GM20000 (cell line): ENCODE data around the gene FOXQ1.

Experiments used
- DNase-seq: peaks from one replicate; pipeline ENCODE4 v3.0.0; 2012; ENCODE audit warnings: low spot score
- CTCF ChIP-seq: IDR thresholded peaks from 2 replicates; pipeline ENCODE4 v1.5.1; 2012; ENCODE audit warnings: mild to moderate bottlenecking, control low read depth; ENCODE audit errors: extremely low read depth, missing control alignments

Gene FOXQ1

GRCh38 chr6:1311400-1312202 lies at the start of gene FOXQ1:
TSS of gene FOXQ1 (plus strand) at chr6:1312098. CDS start at chr6:1312705, 607 bp downstream.
- DNase-seq = peak; percentile 40
- TF ChIP-seq CTCF = no peak

DNA sequence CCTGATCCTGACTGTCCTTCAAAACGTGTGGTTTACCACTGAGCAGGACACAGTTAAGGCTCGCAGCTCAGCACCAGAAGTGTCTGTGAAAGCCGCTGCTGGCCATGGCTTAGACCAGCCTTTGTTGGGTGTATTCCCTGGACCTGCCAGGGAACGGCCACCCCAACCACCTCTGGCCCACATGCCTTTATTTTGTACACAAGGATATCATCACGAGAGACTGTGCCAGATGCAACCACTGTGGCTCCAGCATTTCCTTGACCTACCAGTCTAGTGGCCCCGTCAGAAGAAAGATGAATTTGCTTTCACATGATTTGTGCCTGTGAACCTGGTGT lies 49.2 kb upstream of the FOXQ1 start:
- TF ChIP-seq CTCF = no peak

GRCh38 chr6:1263039-1263849 lies 48.7 kb upstream of the FOXQ1 start:
- no peak for DNase-seq
- TF ChIP-seq CTCF = no peak

More for the DNA sequence above, 49.2 kb upstream of the FOXQ1 start:
- no peak for DNase-seq

DNA sequence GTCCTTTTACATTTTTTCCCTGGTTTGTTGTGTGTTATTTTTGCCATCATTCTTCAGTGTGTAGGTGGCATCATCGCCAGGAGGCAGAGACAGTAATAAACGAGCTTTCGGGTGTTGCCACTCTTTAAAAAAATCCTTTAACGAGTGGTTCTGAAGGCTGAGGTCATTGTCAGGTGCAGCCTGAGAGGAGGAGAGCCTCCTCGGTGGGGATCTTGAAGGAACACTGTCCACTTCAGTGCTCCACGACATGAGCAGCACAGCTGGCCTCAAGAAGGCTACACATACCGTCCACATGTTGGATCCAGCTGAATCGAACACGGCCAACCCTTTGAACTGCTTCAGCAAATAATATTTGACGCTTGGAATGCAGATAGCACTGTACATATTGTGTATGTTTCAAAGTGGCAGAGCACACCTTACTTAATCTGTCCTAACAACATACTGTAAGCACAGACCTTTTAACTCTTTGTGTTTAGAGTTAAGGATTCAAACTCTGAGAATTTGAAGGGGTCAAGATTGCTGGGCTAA lies 48.0 kb upstream of the FOXQ1 start:
- no peak for DNase-seq
- TF ChIP-seq CTCF = no peak

DNA sequence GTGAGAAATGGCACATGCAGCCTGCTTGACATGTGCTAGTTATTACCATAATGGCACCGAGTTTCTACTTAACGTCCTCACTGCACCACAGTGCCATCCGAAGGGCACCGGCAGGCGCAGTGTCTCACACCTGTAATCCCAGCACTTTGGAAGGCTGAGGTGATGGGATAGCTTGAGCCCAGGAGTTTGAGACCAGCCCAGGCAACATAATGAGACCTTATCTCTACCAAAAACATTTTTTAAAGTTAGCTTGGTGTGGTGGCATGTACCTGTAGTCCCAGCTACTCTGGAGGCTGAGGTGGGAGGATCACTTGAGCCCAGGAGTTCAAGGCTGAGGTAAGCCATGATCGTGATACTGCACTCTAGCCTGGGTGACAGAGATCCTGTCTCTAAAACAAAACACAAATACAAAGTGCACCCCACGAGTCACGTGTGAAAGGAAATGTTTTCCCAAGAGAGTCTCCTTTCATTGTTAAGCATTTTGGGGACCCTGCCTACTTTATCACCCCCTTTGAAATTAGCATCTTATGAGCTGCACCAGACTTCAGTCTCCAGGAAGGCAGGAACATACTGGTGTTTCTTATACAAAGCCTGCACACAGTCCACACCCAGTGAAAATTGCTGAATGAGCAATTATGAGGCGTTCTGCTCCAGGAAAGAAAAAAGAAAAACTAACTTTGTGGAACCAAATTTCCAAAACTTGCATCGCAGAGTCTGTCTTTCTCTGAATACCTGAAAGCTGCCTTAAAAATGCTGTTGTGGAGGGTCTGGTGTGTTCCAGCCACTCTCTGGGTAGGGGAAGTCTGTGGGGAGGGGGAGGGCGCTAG lies 47.1 kb upstream of the FOXQ1 start:
- no peak for DNase-seq
- TF ChIP-seq CTCF = no peak

DNA sequence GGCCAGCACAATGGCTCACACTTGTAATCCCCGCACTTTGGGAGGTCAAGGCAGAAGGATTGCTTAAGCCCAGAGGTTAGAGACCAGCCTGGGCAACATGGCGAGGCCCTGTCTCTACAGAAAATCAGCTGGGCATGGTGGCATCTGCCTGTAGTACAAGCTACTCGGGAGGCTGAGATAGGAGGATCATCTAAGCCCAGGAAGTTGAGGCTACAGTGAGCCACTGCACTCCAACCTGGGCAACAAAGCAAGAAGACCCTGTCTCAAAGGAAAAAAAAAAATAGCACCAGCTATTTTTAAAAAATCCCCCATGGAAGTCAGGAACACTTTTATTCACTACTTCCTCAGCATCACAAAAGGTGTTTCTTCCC lies 45.2 kb upstream of the FOXQ1 start:
- DNase-seq = no peak
- no peak for TF ChIP-seq CTCF
